NCI-H345 (cell line): ENCODE results near the gene NLGN4X.

Source experiments
- DNase-seq: peaks from one replicate; lab custom pipeline; 2025; lab: John Stamatoyannopoulos, UW

The NLGN4X gene

GRCh38 chrX:6151971-6152370 lies 76.7 kb downstream of the NLGN4X start:
- DNase-seq: no peak

- DNase-seq: peak; percentile 82
These were observed 79.4 kb downstream of the NLGN4X start for GRCh38 chrX:6149060-6149872.

- DNase-seq: no peak
These were observed 94.4 kb downstream of the NLGN4X start for GRCh38 chrX:6134255-6134654.

GRCh38 chrX:6132970-6133369 lies 95.7 kb downstream of the NLGN4X start:
- DNase-seq: no peak

GRCh38 chrX:6131287-6131686 lies 97.4 kb downstream of the NLGN4X start:
- no peak for DNase-seq

GRCh38 chrX:6129195-6129594 lies 99.5 kb downstream of the NLGN4X start:
- DNase-seq: no peak

- DNase-seq: no peak
These were observed 108.3 kb downstream of the NLGN4X start for GRCh38 chrX:6120329-6120728.

GRCh38 chrX:6095469-6095868 lies 133.2 kb downstream of the NLGN4X start:
- DNase-seq: no peak

- DNase-seq: no peak
These were observed 154.1 kb downstream of the NLGN4X start for GRCh38 chrX:6074532-6074931.

- no peak for DNase-seq
These were observed 156.9 kb downstream of the NLGN4X start for GRCh38 chrX:6071731-6072130.

GRCh38 chrX:6067600-6067999 lies 161.1 kb downstream of the NLGN4X start:
- DNase-seq: no peak

GRCh38 chrX:6053141-6053540 lies 175.5 kb downstream of the NLGN4X start:
- DNase-seq: peak; percentile 76

- DNase-seq: no peak
These were observed 176.4 kb downstream of the NLGN4X start for GRCh38 chrX:6052111-6052745.

- no peak for DNase-seq
These were observed 179.5 kb downstream of the NLGN4X start for GRCh38 chrX:6049132-6049531.

- no peak for DNase-seq
These were observed 187.0 kb downstream of the NLGN4X start for GRCh38 chrX:6041630-6042029.

GRCh38 chrX:6029014-6029413 lies 199.7 kb downstream of the NLGN4X start:
- no peak for DNase-seq

- DNase-seq: no peak
These were observed 201.7 kb downstream of the NLGN4X start for GRCh38 chrX:6026980-6027379.

- no peak for DNase-seq
These were observed 202.2 kb downstream of the NLGN4X start for GRCh38 chrX:6026429-6026828.

- no peak for DNase-seq
These were observed 204.5 kb downstream of the NLGN4X start for GRCh38 chrX:6024204-6024603.

- DNase-seq: peak; percentile 44
These were observed 207.2 kb downstream of the NLGN4X start for GRCh38 chrX:6021316-6022091.

GRCh38 chrX:6019076-6019475 lies 209.6 kb downstream of the NLGN4X start:
- DNase-seq: no peak

GRCh38 chrX:6015423-6015822 lies 213.2 kb downstream of the NLGN4X start:
- DNase-seq: no peak

GRCh38 chrX:6012357-6012756 lies 216.3 kb downstream of the NLGN4X start:
- no peak for DNase-seq
